ENCODE data around the gene FAF1.

Gene FAF1

GRCh38 chr1:50436489-50436888, 523.6 kb downstream of the FAF1 start:
- Histone ChIP-seq H3K36me3 (peaks cover 19 to 34% (median 21%) of the 10 kb centered on the region in 3 donors), H3K27me3 (peaks cover 0 to 10% of the 10 kb centered on the region in 2 donors), H3K27ac (no peak overlapping the region), H3K9me3 (no peaks in the 10 kb centered on the region), H3K4me1 (no peaks in the 10 kb centered on the region), H3K4me3 (no peak overlapping the region)
- intact Hi-C loops (cut with DNase I; ENCODE audit: low total_unique reads), result no loop called here
- TF ChIP-seq CTCF (IDR thresholded peaks at IDR 0.05), result no peak
- no peak for DNase-seq

GRCh38 chr1:50430010-50430405, 530.1 kb downstream of the FAF1 start:
- H3K4me1 ChIP-seq, result peaks cover 0 to 29% (median 22%) of the 10 kb centered on the region in 4 donors
- H3K27me3 ChIP-seq, result peaks cover 0 to 75% of the 10 kb centered on the region in 2 donors
- no peak for DNase-seq
- H3K4me3 ChIP-seq, result no peak overlapping the region
- TF ChIP-seq CTCF (IDR thresholded peaks at IDR 0.05), result no peak
- no peaks in the 10 kb centered on the region for H3K9me3 ChIP-seq
- H3K27ac ChIP-seq, result no peak overlapping the region
- no peaks in the 10 kb centered on the region for H3K36me3 ChIP-seq
- intact Hi-C loops (cut with DNase I; ENCODE audit: low total_unique reads), result no loop called here

- intact Hi-C loops (cut with DNase I; ENCODE audit: low total_unique reads), result no loop called here
- Histone ChIP-seq H3K27me3 (peaks cover 0 to 94% of the 10 kb centered on the region in 2 donors), H3K36me3 (no peaks in the 10 kb centered on the region), H3K9me3 (no peaks in the 10 kb centered on the region), H3K27ac (no peak overlapping the region), H3K4me1 (peaks cover 0 to 48% (median 40%) of the 10 kb centered on the region in 4 donors), H3K4me3 (no peak overlapping the region)
- no peak for TF ChIP-seq CTCF (IDR thresholded peaks at IDR 0.05)
- DNase-seq, result no peak
Observed at GRCh38 chr1:50427818-50428779, 532.0 kb downstream of the FAF1 start.

GRCh38 chr1:50427086-50427817, 532.8 kb downstream of the FAF1 start:
- intact Hi-C loops (cut with DNase I; ENCODE audit: low total_unique reads), result no loop called here
- Histone ChIP-seq H3K4me1 (peaks cover 0 to 57% (median 46%) of the 10 kb centered on the region in 4 donors), H3K4me3 (no peak overlapping the region), H3K27me3 (peaks cover 0 to 100% of the 10 kb centered on the region in 2 donors), H3K36me3 (no peaks in the 10 kb centered on the region), H3K27ac (no peak overlapping the region), H3K9me3 (no peaks in the 10 kb centered on the region)
- TF ChIP-seq CTCF (IDR thresholded peaks at IDR 0.05), result no peak
- DNase-seq, result no peak

GRCh38 chr1:50426702-50427085, 533.4 kb downstream of the FAF1 start:
- peaks cover 0 to 58% (median 46%) of the 10 kb centered on the region in 4 donors for H3K4me1 ChIP-seq
- intact Hi-C loops (cut with DNase I; ENCODE audit: low total_unique reads), result no loop called here
- H3K27me3 ChIP-seq, result peaks cover 0 to 100% of the 10 kb centered on the region in 2 donors

More at GRCh38 chr1:50426702-50427085, 533.4 kb downstream of the FAF1 start:
- no peaks in the 10 kb centered on the region for H3K9me3 ChIP-seq
- H3K27ac ChIP-seq, result no peak overlapping the region
- DNase-seq, result no peak
- H3K4me3 ChIP-seq, result no peak overlapping the region
- TF ChIP-seq CTCF (IDR thresholded peaks at IDR 0.05), result no peak
- no peaks in the 10 kb centered on the region for H3K36me3 ChIP-seq

Data from tibial artery (tissue), 4 donors.